Muscle of leg (tissue), 16 donors: ENCODE results near the gene VPS25. TPM values are rescaled to one million over a fixed set of nuclear protein-coding genes. Genes with fewer than 3 reads are reported as not detected.
"Not testable (repeated sequence)": the region's sequence is repeated elsewhere in the genome, so short reads cannot be mapped to it uniquely, and the experiment has no call there.

Experiments
- DNase-seq: peaks from one replicate; pipeline ENCODE4 v3.0.0; 2013
- H3K27ac ChIP-seq: one replicate; pipeline ENCODE4 v1.5.1; 2013; ENCODE audit warnings: mild to moderate bottlenecking, low read length, control low read depth
- H3K27me3 ChIP-seq: one replicate; pipeline ENCODE4 v1.6.1; 2013; ENCODE audit warnings: low read length; ENCODE audit not compliant: control insufficient read depth, insufficient read depth
- H3K36me3 ChIP-seq: one replicate; pipeline ENCODE4 v1.6.1; 2013; ENCODE audit warnings: low read length; ENCODE audit not compliant: control insufficient read depth, insufficient read depth
- H3K4me1 ChIP-seq: one replicate; pipeline ENCODE4 v1.6.1; 2013; ENCODE audit warnings: low read length; ENCODE audit not compliant: control insufficient read depth, insufficient read depth
- H3K4me3 ChIP-seq: one replicate; pipeline ENCODE4 v1.5.1; 2013; ENCODE audit warnings: low read length, control low read depth
- H3K9me3 ChIP-seq: replicated peaks from 2 replicates; pipeline ENCODE4 v1.6.1; 2013; ENCODE audit warnings: low read depth, low read length; ENCODE audit not compliant: control insufficient read depth
- WGBS: methylation state at CpG from one replicate; pipeline ENCODE4 v1.1.5; 2013; ENCODE audit warnings: missing lambda C conversion rate; ENCODE audit not compliant: insufficient coverage; 5-methylcytosine and 5-hydroxymethylcytosine counted together
- long read RNA-seq, 11 donors: transcript quantifications; one replicate each; lab custom pipeline, GENCODE V29; 2026
- polyA plus RNA-seq, 8 donors: library from polyadenylated mRNA; unstranded; fragments of 120-200 nt; gene quantifications; one replicate each; pipeline versions ENCODE4 v1.2.1 to v1.2.3, GENCODE V29; 2013; ENCODE audit warnings: inconsistent platforms in 1 of 8, low replicate concordance in 1 of 8; ENCODE audit not compliant: insufficient read length in 8 of 8, insufficient read depth in 1 of 8
- total RNA-seq: library from RNA; stranded (reverse); fragments of 120-200 nt; gene quantifications from one replicate; pipeline ENCODE4 v1.2.4, GENCODE V29; 2013

The VPS25 gene
- total RNA-seq, result 41.0 TPM
- polyA plus RNA-seq, result 10 to 100 TPM; 28.7 to 40.0 (median 32.6) TPM
- long read RNA-seq, donor 1, transcript VPS25-201 (6 exons, 1,101 nt), result major isoform, 8 of 8 reads
- long read RNA-seq, donor 1, partial matches to known transcripts, result 0 of 8 reads
- long read RNA-seq, donor 1, other reads (novel, unspliced or antisense), result 0 of 8 reads
- long read RNA-seq, donor 2, partial matches to known transcripts, result 0 of 1 reads
- long read RNA-seq, donor 2, other reads (novel, unspliced or antisense), result 0 of 1 reads
- long read RNA-seq, donor 3, transcript VPS25-201 (6 exons, 1,101 nt), result major isoform, 19 of 22 reads
- long read RNA-seq, donor 3, partial matches to known transcripts, result 0 of 22 reads
- long read RNA-seq, donor 3, other reads (novel, unspliced or antisense), result 0 of 22 reads
- long read RNA-seq, donor 4, transcript VPS25-201 (6 exons, 1,101 nt), result major isoform, 12 of 14 reads
- long read RNA-seq, donor 4, partial matches to known transcripts, result 0 of 14 reads
- long read RNA-seq, donor 4, other reads (novel, unspliced or antisense), result 0 of 14 reads
- long read RNA-seq, donor 5, transcript VPS25-201 (6 exons, 1,101 nt), result major isoform, 44 of 51 reads
- long read RNA-seq, donor 5, partial matches to known transcripts, result 5 of 51 reads
- long read RNA-seq, donor 5, other reads (novel, unspliced or antisense), result 0 of 51 reads
- long read RNA-seq, donor 6, transcript VPS25-201 (6 exons, 1,101 nt), result major isoform, 29 of 58 reads
- long read RNA-seq, donor 6, partial matches to known transcripts, result 25 of 58 reads
- long read RNA-seq, donor 6, other reads (novel, unspliced or antisense), result 0 of 58 reads
- long read RNA-seq, donor 7, transcript VPS25-201 (6 exons, 1,101 nt), result major isoform, 22 of 24 reads
- long read RNA-seq, donor 7, partial matches to known transcripts, result 0 of 24 reads
- long read RNA-seq, donor 7, other reads (novel, unspliced or antisense), result 0 of 24 reads
- long read RNA-seq, donor 8, transcript VPS25-201 (6 exons, 1,101 nt), result major isoform, 15 of 15 reads
- long read RNA-seq, donor 8, partial matches to known transcripts, result 0 of 15 reads
- long read RNA-seq, donor 8, other reads (novel, unspliced or antisense), result 0 of 15 reads
- long read RNA-seq, donor 9, transcript VPS25-201 (6 exons, 1,101 nt), result major isoform, 8 of 8 reads
- long read RNA-seq, donor 9, partial matches to known transcripts, result 0 of 8 reads
- long read RNA-seq, donor 9, other reads (novel, unspliced or antisense), result 0 of 8 reads
- long read RNA-seq, donor 10, transcript VPS25-201 (6 exons, 1,101 nt), result major isoform, 25 of 39 reads
- long read RNA-seq, donor 10, partial matches to known transcripts, result 12 of 39 reads
- long read RNA-seq, donor 10, other reads (novel, unspliced or antisense), result 0 of 39 reads
- long read RNA-seq, donor 11, transcript VPS25-201 (6 exons, 1,101 nt), result major isoform, 22 of 22 reads
- long read RNA-seq, donor 11, partial matches to known transcripts, result 0 of 22 reads
- long read RNA-seq, donor 11, other reads (novel, unspliced or antisense), result 0 of 22 reads

- H3K4me1 ChIP-seq, result peaks cover 9% of the 10 kb centered on the region
- no peaks in the 10 kb centered on the region for H3K9me3 ChIP-seq
- DNase-seq, result peak; percentile 94
- H3K4me3 ChIP-seq, result peak within 1 kb of the TSS; percentile 92
- H3K36me3 ChIP-seq, result peaks cover 37% of the 10 kb centered on the region
- H3K27me3 ChIP-seq, result no peaks in the 10 kb centered on the region
- WGBS, result 0% methylated on average over 24 of the region's 39 CpGs
- peak within 1 kb of the TSS; percentile 86 for H3K27ac ChIP-seq
Observed at GRCh38 chr17:42773290-42774035, at the start of gene VPS25. Gene VPS25 (plus strand): TSS chr17:42773449. CDS start chr17:42773476, 27 bp downstream.

- Histone ChIP-seq H3K27me3 (no peaks in the 10 kb centered on the region), H3K4me3 (no peak overlapping the region), H3K4me1 (no peaks in the 10 kb centered on the region), H3K9me3 (no peaks in the 10 kb centered on the region), H3K27ac (no peak overlapping the region), H3K36me3 (peaks cover 48% of the 10 kb centered on the region)
- no peak for DNase-seq
- WGBS, result no CpG with 5 or more reads among the region's 3 CpGs
Observed at GRCh38 chr17:42723636-42724035, 49.6 kb upstream of the VPS25 start.

- DNase-seq, result no peak
- H3K27ac ChIP-seq, result no peak overlapping the region
- no peaks in the 10 kb centered on the region for H3K9me3 ChIP-seq
- no peaks in the 10 kb centered on the region for H3K4me1 ChIP-seq
- no peaks in the 10 kb centered on the region for H3K27me3 ChIP-seq
- H3K36me3 ChIP-seq, result peaks cover 38% of the 10 kb centered on the region
- 83% methylated on average over 2 of the region's 6 CpGs for WGBS
- no peak overlapping the region for H3K4me3 ChIP-seq
Observed at GRCh38 chr17:42725143-42725542, 48.1 kb upstream of the VPS25 start.

- whole genome bisulfite sequencing, result no CpG with 5 or more reads among the region's 1 CpG
- H3K27me3 ChIP-seq, result peaks cover 6% of the 10 kb centered on the region
- H3K4me3 ChIP-seq, result no peak overlapping the region
- H3K4me1 ChIP-seq, result peaks cover 13% of the 10 kb centered on the region
- no peak overlapping the region for H3K27ac ChIP-seq
- peaks cover 3% of the 10 kb centered on the region for H3K36me3 ChIP-seq
- H3K9me3 ChIP-seq, result peaks cover 2% of the 10 kb centered on the region
- DNase-seq, result no peak
Observed at GRCh38 chr17:42740699-42741098, 32.5 kb upstream of the VPS25 start.

GRCh38 chr17:42742916-42743315, 30.3 kb upstream of the VPS25 start:
- peaks cover 13% of the 10 kb centered on the region for H3K4me1 ChIP-seq
- H3K36me3 ChIP-seq, H3K27ac ChIP-seq, H3K4me3 ChIP-seq, DNase-seq, H3K9me3 ChIP-seq: not testable (repeated sequence)
- H3K27me3 ChIP-seq, result peaks cover 12% of the 10 kb centered on the region
- WGBS, result 100% methylated on average over 2 of the region's 11 CpGs

- H3K9me3 ChIP-seq, result peaks cover 2% of the 10 kb centered on the region
- H3K4me1 ChIP-seq, result peaks cover 13% of the 10 kb centered on the region
- H3K36me3 ChIP-seq, result no peaks in the 10 kb centered on the region
- WGBS, result 15% methylated on average over 6 of the region's 10 CpGs
- peaks cover 12% of the 10 kb centered on the region for H3K27me3 ChIP-seq
- DNase-seq, result no peak
- H3K4me3 ChIP-seq, result peak overlapping the region; percentile 87
- peak overlapping the region; percentile 92 for H3K27ac ChIP-seq
Observed at GRCh38 chr17:42743595-42744282, 29.5 kb upstream of the VPS25 start.

GRCh38 chr17:42744283-42744805, 28.9 kb upstream of the VPS25 start:
- WGBS, result under 1% methylated on average over 29 of the region's 32 CpGs
- H3K27ac ChIP-seq, result peak overlapping the region; percentile 92

GRCh38 chr17:42744806-42745617, 28.2 kb upstream of the VPS25 start, which contains the start of gene EZH1:
Gene EZH1 (minus strand): TSS chr17:42745040. CDS start chr17:42728941, 16,099 bp downstream.
- H3K27me3 ChIP-seq, result peaks cover 12% of the 10 kb centered on the region
- H3K4me1 ChIP-seq, result peaks cover 20% of the 10 kb centered on the region
- 1% methylated on average over 35 of the region's 50 CpGs for WGBS
- peak within 1 kb of the TSS; percentile 92 for H3K27ac ChIP-seq
- H3K36me3 ChIP-seq, result no peaks in the 10 kb centered on the region
- H3K9me3 ChIP-seq, result peaks cover 2% of the 10 kb centered on the region
- DNase-seq, result peak; percentile 95
- peak within 1 kb of the TSS; percentile 87 for H3K4me3 ChIP-seq

More at GRCh38 chr17:42744283-42744805, 28.9 kb upstream of the VPS25 start:
- H3K36me3 ChIP-seq, result no peaks in the 10 kb centered on the region
- peaks cover 2% of the 10 kb centered on the region for H3K9me3 ChIP-seq
- H3K4me3 ChIP-seq, result peak overlapping the region; percentile 87
- peaks cover 16% of the 10 kb centered on the region for H3K4me1 ChIP-seq
- peaks cover 12% of the 10 kb centered on the region for H3K27me3 ChIP-seq
- DNase-seq, result peak; percentile 62
